ENCODE measurements around the gene CLDN4.

The CLDN4 gene

GRCh38 chr7:73865738-73866445 is 35.1 kb downstream of the CLDN4 start:
- H3K27ac ChIP-seq, result no peak overlapping the region
- no peak for DNase-seq (ENCODE audit: low read depth, low spot score)

GRCh38 chr7:73866446-73866767 is 35.6 kb downstream of the CLDN4 start:
- no peak overlapping the region for H3K27ac ChIP-seq
- no peak for DNase-seq (ENCODE audit: low read depth, low spot score)

GRCh38 chr7:73869011-73869798 is 38.4 kb downstream of the CLDN4 start:
- no peak for DNase-seq (ENCODE audit: low read depth, low spot score)
- no peak overlapping the region for H3K27ac ChIP-seq

GRCh38 chr7:73870041-73870492 is 39.3 kb downstream of the CLDN4 start:
- DNase-seq (ENCODE audit: low read depth, low spot score), result no peak
- H3K27ac ChIP-seq, result no peak overlapping the region

- DNase-seq (ENCODE audit: low read depth, low spot score), result no peak
- no peak overlapping the region for H3K27ac ChIP-seq
These were observed 40.6 kb downstream of the CLDN4 start for GRCh38 chr7:73871163-73872011.

- no peak overlapping the region for H3K27ac ChIP-seq
- no peak for DNase-seq (ENCODE audit: low read depth, low spot score)
These were observed 41.5 kb downstream of the CLDN4 start for GRCh38 chr7:73872056-73872908.

GRCh38 chr7:73876361-73876760 is 45.6 kb downstream of the CLDN4 start:
- DNase-seq (ENCODE audit: low read depth, low spot score), result no peak
- H3K27ac ChIP-seq, result no peak overlapping the region

- DNase-seq (ENCODE audit: low read depth, low spot score), result no peak
- no peak overlapping the region for H3K27ac ChIP-seq
These were observed 46.2 kb downstream of the CLDN4 start for GRCh38 chr7:73876973-73877372.

GRCh38 chr7:73879977-73880681 is 49.3 kb downstream of the CLDN4 start:
- no peak overlapping the region for H3K27ac ChIP-seq
- DNase-seq (ENCODE audit: low read depth, low spot score), result no peak

- H3K27ac ChIP-seq, result no peak overlapping the region
- no peak for DNase-seq (ENCODE audit: low read depth, low spot score)
These were observed 50.0 kb downstream of the CLDN4 start for GRCh38 chr7:73880755-73881328.

GRCh38 chr7:73881352-73882046 is 50.7 kb downstream of the CLDN4 start:
- no peak for DNase-seq (ENCODE audit: low read depth, low spot score)
- no peak overlapping the region for H3K27ac ChIP-seq

- no peak for DNase-seq (ENCODE audit: low read depth, low spot score)
- H3K27ac ChIP-seq, result no peak overlapping the region
These were observed 51.2 kb downstream of the CLDN4 start for GRCh38 chr7:73882047-73882402.

Data from epithelial cell of prostate (primary cell).